Osteoblast (primary cell): ENCODE measurements around the gene CNR2. TPM values are rescaled to one million over a fixed set of nuclear protein-coding genes. Genes with fewer than 3 reads are reported as not detected.

Experiments used
- DNase-seq: peaks from one replicate; pipeline ENCODE4 v3.0.0; 2011; ENCODE audit warnings: low spot score, mixed read lengths; ENCODE audit not compliant: insufficient read length; ENCODE audit errors: missing footprints
- H2AFZ ChIP-seq: 2 replicates; pipeline ENCODE4 v1.6.0; 2011; ENCODE audit warnings: mild to moderate bottlenecking, low read length
- H3K27ac ChIP-seq: 2 replicates; pipeline ENCODE4 v1.5.1; 2011; ENCODE audit warnings: mild to moderate bottlenecking, low read depth, low read length, moderate library complexity
- H3K27me3 ChIP-seq: 2 replicates; pipeline ENCODE4 v1.6.0; 2012; ENCODE audit warnings: mild to moderate bottlenecking, control low read depth, inconsistent platforms, low read length, moderate library complexity; ENCODE audit not compliant: insufficient read depth
- H3K36me3 ChIP-seq: 2 replicates; pipeline ENCODE4 v1.5.1; 2011; ENCODE audit warnings: mild to moderate bottlenecking, low read length, control low read depth, moderate library complexity; ENCODE audit not compliant: insufficient read depth
- H3K4me1 ChIP-seq: 2 replicates; pipeline ENCODE4 v1.5.1; 2011; ENCODE audit warnings: mild to moderate bottlenecking, low read length, control low read depth, moderate library complexity; ENCODE audit not compliant: insufficient read depth
- H3K4me2 ChIP-seq: 2 replicates; pipeline ENCODE4 v1.6.0; 2011; ENCODE audit warnings: mild to moderate bottlenecking, low read length; ENCODE audit not compliant: insufficient read depth
- H3K4me3 ChIP-seq: fragments of 200-600 bp; sonication (generic); 3 replicates; pipeline ENCODE4 v1.5.1; 2012; ENCODE audit warnings: mild to moderate bottlenecking, low read length, inconsistent platforms; ENCODE audit not compliant: insufficient read depth
- H3K79me2 ChIP-seq: 2 replicates; pipeline ENCODE4 v1.6.0; 2012; ENCODE audit warnings: mild to moderate bottlenecking, low read length, control low read depth, inconsistent platforms; ENCODE audit not compliant: insufficient read depth
- H3K9me3 ChIP-seq: 2 replicates; pipeline ENCODE4 v1.5.1; 2011; ENCODE audit warnings: low read depth, low read length, control low read depth
- H4K20me1 ChIP-seq: 2 replicates; pipeline ENCODE4 v1.6.0; 2012; ENCODE audit warnings: mild to moderate bottlenecking, low read length, control low read depth; ENCODE audit not compliant: insufficient read depth
- total RNA-seq: library from RNA; depleted of rRNA; stranded (reverse); fragments of >200 nt; gene quantifications from 2 replicates; pipeline ENCODE4 v1.2.3, GENCODE V29; 2012
- TF ChIP-seq, protein P1 (sequence below): IDR thresholded peaks from 2 replicates; pipeline ENCODE4 v1.5.1; 2011; ENCODE audit warnings: mild to moderate bottlenecking, low read depth, low read length, moderate library complexity; ENCODE audit errors: extremely low read depth

The CNR2 gene
- total RNA-seq, result not detected in 2 replicates

DNA sequence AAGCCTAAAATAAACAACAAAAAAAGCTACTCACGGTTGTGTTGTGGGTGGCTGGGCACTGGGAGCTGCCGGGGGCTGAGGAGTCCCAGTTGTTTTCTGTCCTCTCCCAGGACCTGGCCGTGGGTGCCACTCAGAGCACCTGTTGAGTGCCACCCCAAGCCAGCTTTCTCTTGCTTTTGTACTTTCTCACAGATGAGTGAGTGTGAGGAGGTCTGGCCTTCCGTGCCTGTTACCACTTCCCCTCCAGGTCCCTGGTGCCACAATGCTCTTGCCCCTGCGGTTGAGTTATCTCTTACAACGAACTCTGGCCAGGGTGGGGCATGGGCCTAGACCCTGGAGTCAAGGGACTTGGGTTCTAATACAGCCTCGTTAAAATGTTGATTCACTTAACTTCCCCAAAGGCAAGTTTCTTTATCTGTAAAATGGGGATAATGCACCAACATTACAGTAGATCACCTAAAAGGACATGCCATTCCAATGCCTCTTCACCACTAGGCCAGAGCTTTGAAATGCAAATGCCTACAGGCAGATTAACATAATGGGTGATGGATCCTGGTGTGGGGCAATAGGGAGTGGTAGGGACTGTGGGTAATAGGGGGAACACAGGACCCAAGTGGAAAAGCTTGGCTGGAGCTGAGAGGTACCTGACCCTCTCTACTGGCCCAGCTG, at the start of gene CNR2:
Gene CNR2 (minus strand): TSS at position 151 of the 669 bp plus-strand sequence. CDS start 37,745 bp downstream, outside the sequence.
- no peak for DNase-seq

DNA sequence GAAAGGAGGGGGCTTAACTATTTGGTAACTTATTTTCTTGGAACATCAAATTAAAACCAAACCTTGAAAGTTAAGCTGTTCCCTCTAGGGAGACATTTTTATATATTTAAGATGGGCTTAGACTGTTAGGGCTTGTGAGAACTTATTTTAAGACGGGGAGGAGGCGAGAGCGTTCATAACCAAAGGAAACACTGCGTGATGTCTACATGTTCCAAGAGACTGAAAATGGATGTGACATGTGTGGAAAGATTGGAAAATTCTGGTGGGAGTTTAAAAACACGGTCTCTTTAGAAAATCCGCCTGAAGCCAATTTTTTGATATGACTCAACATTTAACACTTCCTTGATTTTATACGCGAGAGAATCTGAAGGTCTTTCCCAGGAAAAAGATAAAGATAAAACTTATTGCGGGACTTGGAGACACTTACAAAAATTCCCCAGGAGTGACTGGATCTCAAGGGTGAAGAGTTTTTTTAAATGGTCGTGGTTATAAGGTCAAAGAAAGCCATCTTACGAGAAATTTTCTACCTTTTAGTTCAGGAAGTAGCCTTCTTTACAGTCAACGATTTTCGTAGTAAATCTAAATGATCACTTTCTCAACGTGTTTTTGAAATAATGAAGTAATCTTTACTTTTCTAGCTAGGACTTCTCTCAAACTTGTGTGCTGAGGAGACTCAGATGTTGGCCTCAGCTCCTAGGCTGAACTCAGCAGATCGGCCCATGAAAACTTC, 47.3 kb upstream of the CNR2 start:
- Histone ChIP-seq H3K36me3 (peaks cover 23% of the 10 kb centered on the region), H3K4me3 (peak overlapping the region; percentile 98), H3K27ac (peak overlapping the region; percentile 99), H3K4me1 (peaks cover 12% of the 10 kb centered on the region), H3K27me3 (no peaks in the 10 kb centered on the region), H3K79me2 (peaks cover 24% of the 10 kb centered on the region), H4K20me1 (peaks cover 10% of the 10 kb centered on the region), H2AFZ (peak overlapping the region; percentile 87), H3K4me2 (peak overlapping the region; percentile 84), H3K9me3 (no peaks in the 10 kb centered on the region)
- TF ChIP-seq, protein P1, sequence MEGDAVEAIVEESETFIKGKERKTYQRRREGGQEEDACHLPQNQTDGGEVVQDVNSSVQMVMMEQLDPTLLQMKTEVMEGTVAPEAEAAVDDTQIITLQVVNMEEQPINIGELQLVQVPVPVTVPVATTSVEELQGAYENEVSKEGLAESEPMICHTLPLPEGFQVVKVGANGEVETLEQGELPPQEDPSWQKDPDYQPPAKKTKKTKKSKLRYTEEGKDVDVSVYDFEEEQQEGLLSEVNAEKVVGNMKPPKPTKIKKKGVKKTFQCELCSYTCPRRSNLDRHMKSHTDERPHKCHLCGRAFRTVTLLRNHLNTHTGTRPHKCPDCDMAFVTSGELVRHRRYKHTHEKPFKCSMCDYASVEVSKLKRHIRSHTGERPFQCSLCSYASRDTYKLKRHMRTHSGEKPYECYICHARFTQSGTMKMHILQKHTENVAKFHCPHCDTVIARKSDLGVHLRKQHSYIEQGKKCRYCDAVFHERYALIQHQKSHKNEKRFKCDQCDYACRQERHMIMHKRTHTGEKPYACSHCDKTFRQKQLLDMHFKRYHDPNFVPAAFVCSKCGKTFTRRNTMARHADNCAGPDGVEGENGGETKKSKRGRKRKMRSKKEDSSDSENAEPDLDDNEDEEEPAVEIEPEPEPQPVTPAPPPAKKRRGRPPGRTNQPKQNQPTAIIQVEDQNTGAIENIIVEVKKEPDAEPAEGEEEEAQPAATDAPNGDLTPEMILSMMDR, result no peak
- DNase-seq, result no peak

More for the DNA sequence above, at the start of gene CNR2:
- H3K79me2 ChIP-seq, result no peaks in the 10 kb centered on the region
- H3K27me3 ChIP-seq, result no peaks in the 10 kb centered on the region
- H4K20me1 ChIP-seq, result no peaks in the 10 kb centered on the region
- H3K27ac ChIP-seq, result no peak within 1 kb of the TSS
- H3K4me2 ChIP-seq, result no peak within 1 kb of the TSS
- H3K4me1 ChIP-seq, result no peaks in the 10 kb centered on the region
- TF ChIP-seq, protein P1, result no peak
- peaks cover 2% of the 10 kb centered on the region for H3K9me3 ChIP-seq
- no peak within 1 kb of the TSS for H3K4me3 ChIP-seq
- no peaks in the 10 kb centered on the region for H3K36me3 ChIP-seq
- H2AFZ ChIP-seq, result no peak within 1 kb of the TSS

DNA sequence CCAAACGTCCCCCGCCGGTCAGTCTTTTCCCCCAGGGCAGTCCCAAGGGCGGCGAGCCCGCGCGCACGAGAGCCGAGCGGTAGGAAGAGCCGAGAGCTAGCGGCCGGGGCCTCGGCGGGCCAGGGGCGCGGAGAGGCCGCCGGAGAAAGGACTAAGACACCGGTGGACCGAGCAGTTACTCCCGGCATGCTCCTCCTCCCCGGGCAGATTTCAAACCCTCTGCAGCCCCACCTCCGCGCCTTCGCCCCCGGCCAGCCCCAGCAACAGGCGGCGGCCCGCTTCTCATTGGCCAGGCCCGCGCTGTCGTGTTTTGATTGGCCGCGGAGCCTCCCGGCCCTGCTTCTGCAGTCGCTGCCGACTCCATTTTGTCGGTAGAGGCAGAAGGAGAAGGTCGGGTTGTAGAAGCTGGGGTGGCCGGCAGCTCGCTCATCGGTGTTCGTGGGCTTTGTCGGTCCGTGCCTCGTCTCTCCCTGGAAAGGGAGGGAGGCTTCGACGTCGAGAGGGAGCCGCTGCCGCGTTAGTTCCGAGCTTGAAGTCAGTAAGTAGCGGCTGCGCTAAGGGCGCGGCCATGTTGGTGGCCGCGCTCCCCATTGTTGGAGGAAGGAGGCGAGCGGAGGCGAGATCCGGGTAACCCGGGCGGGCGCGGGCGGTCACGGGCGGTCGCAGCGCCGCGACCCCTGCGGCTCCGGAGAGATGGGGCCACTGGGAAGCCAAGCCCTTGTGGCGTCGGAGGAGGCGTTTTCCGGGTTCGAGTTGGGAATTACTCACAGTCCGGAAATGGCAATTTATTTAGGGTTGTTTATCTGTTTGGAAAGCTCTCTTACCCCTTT, 46.5 kb upstream of the CNR2 start, which contains the start of gene PNRC2:
Gene PNRC2 (plus strand): TSS at position 368 of the 830 bp plus-strand sequence. CDS start 1,630 bp downstream, outside the sequence.
- TF ChIP-seq, protein P1, result no peak
- peaks cover 24% of the 10 kb centered on the region for H3K79me2 ChIP-seq

More for the DNA sequence above, 46.5 kb upstream of the CNR2 start, which contains the start of gene PNRC2:
- H2AFZ ChIP-seq, result peak within 1 kb of the TSS; percentile 87
- peaks cover 10% of the 10 kb centered on the region for H4K20me1 ChIP-seq
- peaks cover 17% of the 10 kb centered on the region for H3K4me1 ChIP-seq
- no peaks in the 10 kb centered on the region for H3K27me3 ChIP-seq
- H3K27ac ChIP-seq, result peak within 1 kb of the TSS; percentile 99
- H3K4me3 ChIP-seq, result peak within 1 kb of the TSS; percentile 98
- peak; percentile 99 for DNase-seq
- H3K4me2 ChIP-seq, result peak within 1 kb of the TSS; percentile 89
- H3K9me3 ChIP-seq, result no peaks in the 10 kb centered on the region
- H3K36me3 ChIP-seq, result peaks cover 23% of the 10 kb centered on the region
